ENCODE data around the gene WFDC1. TPM values are rescaled to one million over a fixed set of nuclear protein-coding genes. Genes with fewer than 3 reads are reported as not detected.

WFDC1 gene
- total RNA-seq, 1 experiment from 2014 or later = not detected

DNA sequence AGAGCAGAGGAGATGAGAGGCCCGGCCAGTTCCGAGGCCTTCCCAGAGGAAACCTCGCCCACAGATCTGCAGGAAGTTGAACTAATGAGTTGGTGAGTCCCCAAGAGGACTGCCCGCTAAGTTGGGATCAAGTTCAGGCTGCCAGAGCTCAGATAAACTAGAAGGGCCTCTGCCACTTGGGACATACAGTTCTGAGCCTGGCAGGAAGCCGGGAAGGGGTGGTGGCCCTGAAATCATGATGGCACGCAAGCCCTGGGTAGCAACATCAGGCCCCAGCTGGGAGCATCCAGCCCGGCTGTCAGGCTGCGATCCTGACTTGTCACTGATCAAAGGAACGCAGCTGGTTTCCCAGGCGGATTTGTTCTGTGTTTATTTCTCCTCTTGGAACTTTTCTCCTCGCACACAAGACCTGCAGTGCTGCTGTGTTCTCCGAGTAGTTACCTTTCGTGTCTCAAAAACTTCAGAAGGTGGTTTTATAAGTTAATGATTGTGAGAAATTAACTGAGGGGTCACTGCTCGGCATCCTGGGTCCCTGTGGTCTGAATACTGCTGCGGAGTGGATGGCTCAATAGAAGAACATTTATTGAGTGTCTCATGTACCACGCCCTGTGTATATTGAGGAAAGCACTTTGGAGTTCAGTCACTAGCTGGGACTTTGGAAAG lies 8.0 kb upstream of the WFDC1 start:
- no peak overlapping the region for H2AFZ ChIP-seq (ENCODE audit: low read length)
- H3K27ac ChIP-seq (ENCODE audit: low read length) = no peak overlapping the region
- no peaks in the 10 kb centered on the region for H3K9me2 ChIP-seq (replicated peaks; ENCODE audit: insufficient read depth, low read length)
- H3K4me2 ChIP-seq (ENCODE audit: low read depth, low read length, poor library complexity, severe bottlenecking) = no peak overlapping the region
- no peaks in the 10 kb centered on the region for H3K36me3 ChIP-seq (ENCODE audit: insufficient read depth, low read length)
- H3K9ac ChIP-seq (ENCODE audit: low read length) = no peak overlapping the region
- H3K79me2 ChIP-seq (ENCODE audit: low read length) = no peaks in the 10 kb centered on the region
- H4K20me1 ChIP-seq (ENCODE audit: insufficient read depth, low read depth, low read length) = no peaks in the 10 kb centered on the region
- no peaks in the 10 kb centered on the region for H3K27me3 ChIP-seq (ENCODE audit: low read length)
- no peaks in the 10 kb centered on the region for H3K9me3 ChIP-seq (ENCODE audit: low read length)
- no peaks in the 10 kb centered on the region for H3K4me1 ChIP-seq (ENCODE audit: low read length)
- no peak overlapping the region for H3K4me3 ChIP-seq (ENCODE audit: low read length)
- no peak for DNase-seq

DNA sequence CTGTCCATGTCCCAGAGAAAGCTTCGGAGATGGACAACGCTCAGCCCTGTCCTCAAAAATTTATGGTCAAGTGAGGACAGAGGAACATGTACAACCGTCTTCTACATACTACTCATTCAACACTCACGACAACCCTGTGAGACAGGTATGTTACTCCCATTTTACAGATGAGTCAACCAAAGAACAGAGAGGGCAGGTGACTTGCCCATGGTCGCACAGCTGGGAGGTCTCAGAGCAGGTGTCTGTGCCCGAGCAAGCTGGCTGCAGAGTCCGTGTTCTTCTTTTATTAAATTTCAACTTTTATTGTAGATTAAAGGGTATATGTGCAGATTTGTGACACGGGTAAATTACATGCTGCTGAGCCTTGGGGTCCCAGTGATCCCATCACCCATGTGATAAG lies 5.8 kb upstream of the WFDC1 start:
- Histone ChIP-seq H3K9me2 (replicated peaks; ENCODE audit: insufficient read depth, low read length) (no peaks in the 10 kb centered on the region), H3K9ac (ENCODE audit: low read length) (no peak overlapping the region), H2AFZ (ENCODE audit: low read length) (no peak overlapping the region), H3K4me3 (ENCODE audit: low read length) (no peak overlapping the region), H3K36me3 (ENCODE audit: insufficient read depth, low read length) (no peaks in the 10 kb centered on the region), H3K27ac (ENCODE audit: low read length) (no peak overlapping the region), H3K4me1 (ENCODE audit: low read length) (no peaks in the 10 kb centered on the region), H3K4me2 (ENCODE audit: low read depth, low read length, poor library complexity, severe bottlenecking) (no peak overlapping the region), H3K79me2 (ENCODE audit: low read length) (no peaks in the 10 kb centered on the region), H3K27me3 (ENCODE audit: low read length) (no peaks in the 10 kb centered on the region), H4K20me1 (ENCODE audit: insufficient read depth, low read depth, low read length) (no peaks in the 10 kb centered on the region), H3K9me3 (ENCODE audit: low read length) (no peaks in the 10 kb centered on the region)
- no peak for DNase-seq

DNA sequence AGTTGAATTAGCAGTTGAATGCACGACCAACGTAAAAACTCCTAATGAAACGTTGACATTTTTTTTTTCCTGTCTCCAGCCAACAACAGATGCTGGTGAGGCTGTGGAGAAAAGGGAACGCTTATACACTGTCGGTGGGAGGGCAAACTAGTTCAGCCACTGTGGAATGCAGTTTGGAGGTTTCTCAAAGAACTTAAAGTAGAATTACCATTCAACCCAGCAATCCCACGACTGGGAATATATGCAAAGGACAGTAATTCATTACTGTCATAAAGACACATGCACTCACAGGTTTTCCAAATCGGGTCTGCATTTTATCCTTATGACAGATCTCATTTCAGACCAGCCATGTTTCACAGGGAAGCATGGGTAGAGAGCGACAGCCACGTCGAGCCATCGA lies 3.5 kb upstream of the WFDC1 start:
- DNase-seq = no peak
- Histone ChIP-seq H3K9ac (ENCODE audit: low read length) (no peak overlapping the region), H3K4me3 (ENCODE audit: low read length) (no peak overlapping the region), H3K4me2 (ENCODE audit: low read depth, low read length, poor library complexity, severe bottlenecking) (no peak overlapping the region), H3K9me3 (ENCODE audit: low read length) (no peaks in the 10 kb centered on the region), H4K20me1 (ENCODE audit: insufficient read depth, low read depth, low read length) (no peaks in the 10 kb centered on the region), H3K4me1 (ENCODE audit: low read length) (no peaks in the 10 kb centered on the region), H3K27ac (ENCODE audit: low read length) (no peak overlapping the region), H3K79me2 (ENCODE audit: low read length) (no peaks in the 10 kb centered on the region), H3K27me3 (ENCODE audit: low read length) (no peaks in the 10 kb centered on the region), H3K9me2 (replicated peaks; ENCODE audit: insufficient read depth, low read length) (no peaks in the 10 kb centered on the region), H2AFZ (ENCODE audit: low read length) (no peak overlapping the region), H3K36me3 (ENCODE audit: insufficient read depth, low read length) (no peaks in the 10 kb centered on the region)

- no peaks in the 10 kb centered on the region for H4K20me1 ChIP-seq (ENCODE audit: insufficient read depth, low read depth, low read length)
- no peak overlapping the region for H3K27ac ChIP-seq (ENCODE audit: low read length)
- H3K9me2 ChIP-seq (replicated peaks; ENCODE audit: insufficient read depth, low read length) = no peaks in the 10 kb centered on the region
- no peaks in the 10 kb centered on the region for H3K36me3 ChIP-seq (ENCODE audit: insufficient read depth, low read length)
- DNase-seq = no peak
- H3K27me3 ChIP-seq (ENCODE audit: low read length) = no peaks in the 10 kb centered on the region
- no peak overlapping the region for H3K4me3 ChIP-seq (ENCODE audit: low read length)
- no peaks in the 10 kb centered on the region for H3K9me3 ChIP-seq (ENCODE audit: low read length)
- no peak overlapping the region for H3K4me2 ChIP-seq (ENCODE audit: low read depth, low read length, poor library complexity, severe bottlenecking)
- H3K4me1 ChIP-seq (ENCODE audit: low read length) = no peaks in the 10 kb centered on the region
- no peak overlapping the region for H3K9ac ChIP-seq (ENCODE audit: low read length)
- H3K79me2 ChIP-seq (ENCODE audit: low read length) = no peaks in the 10 kb centered on the region
- no peak overlapping the region for H2AFZ ChIP-seq (ENCODE audit: low read length)
Observed at GRCh38 chr16:84292011-84292410, 2.7 kb upstream of the WFDC1 start.

GRCh38 chr16:84293406-84293805 lies 1.3 kb upstream of the WFDC1 start:
- no peak overlapping the region for H3K4me2 ChIP-seq (ENCODE audit: low read depth, low read length, poor library complexity, severe bottlenecking)
- no peak overlapping the region for H3K9ac ChIP-seq (ENCODE audit: low read length)
- H3K36me3 ChIP-seq (ENCODE audit: insufficient read depth, low read length) = no peaks in the 10 kb centered on the region
- H3K79me2 ChIP-seq (ENCODE audit: low read length) = no peaks in the 10 kb centered on the region
- no peaks in the 10 kb centered on the region for H3K9me2 ChIP-seq (replicated peaks; ENCODE audit: insufficient read depth, low read length)
- H3K4me1 ChIP-seq (ENCODE audit: low read length) = no peaks in the 10 kb centered on the region
- no peaks in the 10 kb centered on the region for H4K20me1 ChIP-seq (ENCODE audit: insufficient read depth, low read depth, low read length)
- H3K27me3 ChIP-seq (ENCODE audit: low read length) = no peaks in the 10 kb centered on the region
- no peaks in the 10 kb centered on the region for H3K9me3 ChIP-seq (ENCODE audit: low read length)
- no peak overlapping the region for H3K27ac ChIP-seq (ENCODE audit: low read length)
- no peak for DNase-seq
- H2AFZ ChIP-seq (ENCODE audit: low read length) = no peak overlapping the region
- no peak overlapping the region for H3K4me3 ChIP-seq (ENCODE audit: low read length)

DNA sequence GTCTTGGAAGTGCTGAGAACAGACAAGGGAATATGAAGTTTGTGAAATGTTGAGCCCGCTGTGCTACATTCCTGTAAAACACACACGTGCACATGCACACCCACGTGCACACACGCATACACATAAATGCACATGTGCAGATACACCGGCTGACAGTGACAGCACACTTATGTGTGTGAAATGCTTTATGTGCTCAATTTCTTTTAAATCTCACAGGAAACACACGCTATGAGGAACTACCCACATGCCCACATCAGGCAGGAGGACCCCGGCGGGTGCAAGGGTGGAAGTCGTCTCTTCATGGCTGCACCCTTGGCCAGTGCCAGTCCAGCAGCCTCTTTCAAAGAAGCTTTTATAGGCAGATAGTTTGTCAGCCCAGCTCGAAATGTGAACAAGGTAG lies 561 bp upstream of the WFDC1 start:
- DNase-seq = no peak
- H3K9me2 ChIP-seq (replicated peaks; ENCODE audit: insufficient read depth, low read length) = no peaks in the 10 kb centered on the region
- no peaks in the 10 kb centered on the region for H4K20me1 ChIP-seq (ENCODE audit: insufficient read depth, low read depth, low read length)
- no peak overlapping the region for H3K9ac ChIP-seq (ENCODE audit: low read length)
- no peak overlapping the region for H3K27ac ChIP-seq (ENCODE audit: low read length)
- H3K4me3 ChIP-seq (ENCODE audit: low read length) = no peak overlapping the region
- no peak overlapping the region for H3K4me2 ChIP-seq (ENCODE audit: low read depth, low read length, poor library complexity, severe bottlenecking)
- no peaks in the 10 kb centered on the region for H3K36me3 ChIP-seq (ENCODE audit: insufficient read depth, low read length)
- H2AFZ ChIP-seq (ENCODE audit: low read length) = no peak overlapping the region
- H3K9me3 ChIP-seq (ENCODE audit: low read length) = no peaks in the 10 kb centered on the region
- no peaks in the 10 kb centered on the region for H3K79me2 ChIP-seq (ENCODE audit: low read length)
- H3K27me3 ChIP-seq (ENCODE audit: low read length) = no peaks in the 10 kb centered on the region
- H3K4me1 ChIP-seq (ENCODE audit: low read length) = no peaks in the 10 kb centered on the region

GRCh38 chr16:84295203-84295860 lies 654 bp downstream of the WFDC1 start:
- Histone ChIP-seq H3K27ac (ENCODE audit: low read length) (no peak overlapping the region), H3K4me1 (ENCODE audit: low read length) (no peaks in the 10 kb centered on the region), H3K27me3 (ENCODE audit: low read length) (no peaks in the 10 kb centered on the region), H4K20me1 (ENCODE audit: insufficient read depth, low read depth, low read length) (no peaks in the 10 kb centered on the region), H3K79me2 (ENCODE audit: low read length) (no peaks in the 10 kb centered on the region), H3K9me3 (ENCODE audit: low read length) (no peaks in the 10 kb centered on the region), H2AFZ (ENCODE audit: low read length) (no peak overlapping the region), H3K9me2 (replicated peaks; ENCODE audit: insufficient read depth, low read length) (no peaks in the 10 kb centered on the region), H3K36me3 (ENCODE audit: insufficient read depth, low read length) (no peaks in the 10 kb centered on the region), H3K4me3 (ENCODE audit: low read length) (no peak overlapping the region), H3K9ac (ENCODE audit: low read length) (no peak overlapping the region), H3K4me2 (ENCODE audit: low read depth, low read length, poor library complexity, severe bottlenecking) (no peak overlapping the region)
- no peak for DNase-seq

DNA sequence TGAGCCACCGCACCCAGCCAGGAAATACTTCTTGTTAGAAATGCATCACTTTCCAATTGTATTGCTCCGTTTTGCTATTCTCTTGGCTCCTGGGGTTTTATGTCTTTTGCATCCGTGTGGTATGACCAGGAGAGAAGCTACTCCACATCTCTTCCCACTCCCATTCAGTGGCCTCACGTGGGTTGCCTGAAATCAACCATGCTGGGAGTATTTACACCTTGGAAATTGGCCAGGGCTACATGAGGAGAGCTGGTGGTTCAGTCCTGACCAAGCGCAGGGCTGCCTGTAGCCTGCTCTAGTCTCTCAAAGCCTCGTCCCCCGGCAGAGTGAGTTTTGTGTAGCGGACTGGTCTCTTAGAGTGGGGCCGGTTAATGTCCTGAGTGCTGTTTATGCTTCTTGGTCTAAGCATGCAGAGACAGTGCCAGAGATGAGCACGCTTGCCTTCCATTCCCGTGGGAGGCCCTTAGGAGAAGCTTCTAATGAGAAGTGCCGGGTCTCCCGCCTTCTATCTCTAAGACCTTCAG lies 3.8 kb downstream of the WFDC1 start:
- Histone ChIP-seq H3K9me2 (replicated peaks; ENCODE audit: insufficient read depth, low read length) (no peaks in the 10 kb centered on the region), H3K4me2 (ENCODE audit: low read depth, low read length, poor library complexity, severe bottlenecking) (no peak overlapping the region), H3K27ac (ENCODE audit: low read length) (no peak overlapping the region), H2AFZ (ENCODE audit: low read length) (no peak overlapping the region), H3K9me3 (ENCODE audit: low read length) (no peaks in the 10 kb centered on the region), H3K9ac (ENCODE audit: low read length) (no peak overlapping the region), H3K79me2 (ENCODE audit: low read length) (no peaks in the 10 kb centered on the region), H4K20me1 (ENCODE audit: insufficient read depth, low read depth, low read length) (no peaks in the 10 kb centered on the region), H3K4me3 (ENCODE audit: low read length) (no peak overlapping the region), H3K27me3 (ENCODE audit: low read length) (no peaks in the 10 kb centered on the region), H3K4me1 (ENCODE audit: low read length) (no peaks in the 10 kb centered on the region), H3K36me3 (ENCODE audit: insufficient read depth, low read length) (no peaks in the 10 kb centered on the region)
- DNase-seq = no peak

Measured in Karpas-422 (cell line).